H9 (cell line): ENCODE measurements around the gene GAN. TPM values are rescaled to one million over a fixed set of nuclear protein-coding genes. Genes with fewer than 3 reads are reported as not detected.

Experiments used
- DNase-seq: peaks from one replicate; pipeline ENCODE4 v3.0.0-alpha.2; 2017
- H2AFZ ChIP-seq: one replicate; pipeline ENCODE4 v1.6.1; 2013; ENCODE audit warnings: mild to moderate bottlenecking, low read length, control low read depth, moderate library complexity
- H2AK5ac ChIP-seq: 2 replicates; pipeline ENCODE4 v1.6.1; 2013; ENCODE audit warnings: low read length, control low read depth, mixed read lengths; ENCODE audit not compliant: insufficient read length
- H2BK120ac ChIP-seq: one replicate; pipeline ENCODE4 v1.6.1; 2013; ENCODE audit warnings: low read depth, mild to moderate bottlenecking, low read length, control low read depth, inconsistent platforms; ENCODE audit not compliant: poor library complexity, severe bottlenecking
- H2BK12ac ChIP-seq: 2 replicates; pipeline ENCODE4 v1.6.1; 2013; ENCODE audit warnings: low read length, control low read depth, mixed read lengths, low read depth; ENCODE audit not compliant: insufficient read length
- H2BK15ac ChIP-seq: 2 replicates; pipeline ENCODE4 v1.6.1; 2013; ENCODE audit warnings: low read depth, low read length, control low read depth
- H2BK20ac ChIP-seq: one replicate; pipeline ENCODE4 v1.6.1; 2013; ENCODE audit warnings: low read depth, mild to moderate bottlenecking, low read length, control low read depth, inconsistent platforms; ENCODE audit not compliant: poor library complexity, severe bottlenecking
- H2BK5ac ChIP-seq: 2 replicates; pipeline ENCODE4 v1.6.1; 2013; ENCODE audit warnings: low read length, control low read depth, mixed read lengths; ENCODE audit not compliant: insufficient read length
- H3K14ac ChIP-seq: 2 replicates; pipeline ENCODE4 v1.6.1; 2013; ENCODE audit warnings: low read length, control low read depth; ENCODE audit not compliant: insufficient read depth
- H3K18ac ChIP-seq: 2 replicates; pipeline ENCODE4 v1.6.1; 2013; ENCODE audit warnings: low read depth, mild to moderate bottlenecking, mixed read lengths, low read length, control low read depth; ENCODE audit not compliant: insufficient read length
- H3K23ac ChIP-seq: 2 replicates; pipeline ENCODE4 v1.6.1; 2013; ENCODE audit warnings: low read length, control low read depth, mixed read lengths, low read depth; ENCODE audit not compliant: insufficient read length
- H3K23me2 ChIP-seq: 2 replicates; pipeline ENCODE4 v1.6.1; 2013; ENCODE audit warnings: low read depth, mild to moderate bottlenecking, mixed read lengths, low read length, control low read depth; ENCODE audit not compliant: insufficient read length, poor library complexity, severe bottlenecking
- H3K27ac ChIP-seq: 2 replicates; pipeline ENCODE4 v1.5.1; 2013; ENCODE audit warnings: low read length, control low read depth, mixed read lengths, low read depth; ENCODE audit not compliant: insufficient read length
- H3K27me3 ChIP-seq: 2 replicates; pipeline ENCODE4 v1.6.1; 2013; ENCODE audit warnings: low read length, control low read depth, inconsistent platforms; ENCODE audit not compliant: insufficient read depth
- H3K4ac ChIP-seq: 2 replicates; pipeline ENCODE4 v1.6.1; 2013; ENCODE audit warnings: low read depth, mild to moderate bottlenecking, control low read depth, inconsistent platforms, low read length, moderate library complexity
- H3K4me1 ChIP-seq: 2 replicates; pipeline ENCODE4 v1.6.1; 2013; ENCODE audit warnings: low read length, control low read depth, inconsistent platforms; ENCODE audit not compliant: insufficient read depth
- H3K4me2 ChIP-seq: 2 replicates; pipeline ENCODE4 v1.6.1; 2013; ENCODE audit warnings: low read length, control low read depth, mixed read lengths; ENCODE audit not compliant: insufficient read length, insufficient read depth
- H3K56ac ChIP-seq: 2 replicates; pipeline ENCODE4 v1.6.1; 2013; ENCODE audit warnings: low read depth, mild to moderate bottlenecking, mixed read lengths, low read length, control low read depth; ENCODE audit not compliant: insufficient read length
- H3K79me1 ChIP-seq: 2 replicates; pipeline ENCODE4 v1.6.1; 2013; ENCODE audit warnings: low read depth, mild to moderate bottlenecking, moderate library complexity, low read length, control low read depth, inconsistent platforms; ENCODE audit not compliant: insufficient read depth, poor library complexity, severe bottlenecking
- H3K79me2 ChIP-seq: 2 replicates; pipeline ENCODE4 v1.6.1; 2013; ENCODE audit warnings: low read length, control low read depth, inconsistent platforms; ENCODE audit not compliant: insufficient read depth
- H3K9ac ChIP-seq: 2 replicates; pipeline ENCODE4 v1.6.1; 2013; ENCODE audit warnings: low read length, control low read depth, mixed read lengths; ENCODE audit not compliant: insufficient read length; ENCODE audit errors: extremely low read depth
- H3K9me3 ChIP-seq: one replicate; pipeline ENCODE4 v1.6.1; 2013; ENCODE audit warnings: low read depth, low read length, inconsistent platforms; ENCODE audit not compliant: control insufficient read depth
- H3T11ph ChIP-seq: one replicate; pipeline ENCODE4 v1.6.1; 2013; ENCODE audit warnings: mild to moderate bottlenecking, low read length, control low read depth, inconsistent platforms
- H4K20me1 ChIP-seq: one replicate; pipeline ENCODE4 v1.6.1; 2013; ENCODE audit not compliant: control insufficient read depth, insufficient read length, insufficient read depth
- H4K5ac ChIP-seq: 2 replicates; pipeline ENCODE4 v1.6.1; 2013; ENCODE audit warnings: low read depth, mild to moderate bottlenecking, mixed read lengths, low read length, control low read depth; ENCODE audit not compliant: insufficient read length
- H4K8ac ChIP-seq: replicated peaks from 2 replicates; pipeline ENCODE4 v1.6.1; 2013; ENCODE audit warnings: low read length, control low read depth, mixed read lengths, low read depth; ENCODE audit not compliant: insufficient read length
- H4K91ac ChIP-seq: 2 replicates; pipeline ENCODE4 v1.6.1; 2013; ENCODE audit warnings: low read depth, mild to moderate bottlenecking, moderate library complexity, mixed read lengths, low read length, control low read depth; ENCODE audit not compliant: insufficient read length
- H3K27ac Mint-ChIP-seq, 3 experiments: 2 replicates in 2 of 3; 3 replicates in 1 of 3; pipeline ENCODE4 v1.8.0; 2020 to 2021; ENCODE audit warnings: mixed read lengths in 3 of 3, mild to moderate bottlenecking in 1 of 3, moderate library complexity in 1 of 3
- H3K27me3 Mint-ChIP-seq: 2 replicates; pipeline ENCODE4 v1.8.0; 2021; ENCODE audit warnings: low read depth, mild to moderate bottlenecking, moderate library complexity, mixed read lengths
- H3K36me3 Mint-ChIP-seq, 3 experiments: 2 replicates in 2 of 3; 3 replicates in 1 of 3; pipeline ENCODE4 v1.8.0; 2020 to 2021; ENCODE audit warnings: low read depth in 3 of 3, mixed read lengths in 3 of 3; ENCODE audit not compliant: insufficient read depth in 1 of 3
- H3K4me1 Mint-ChIP-seq, 2 experiments: 2 replicates each; pipeline ENCODE4 v1.8.0; 2020; ENCODE audit warnings: mixed read lengths in 2 of 2
- H3K4me3 Mint-ChIP-seq, 2 experiments: 2 replicates in 1 of 2; 3 replicates in 1 of 2; pipeline ENCODE4 v1.8.0; 2020 to 2021; ENCODE audit warnings: mild to moderate bottlenecking in 2 of 2, mixed read lengths in 2 of 2, moderate library complexity in 1 of 2
- H3K9me3 Mint-ChIP-seq, 2 experiments: 2 replicates in 1 of 2; 3 replicates in 1 of 2; pipeline ENCODE4 v1.8.0; 2020; ENCODE audit warnings: mild to moderate bottlenecking in 2 of 2, mixed read lengths in 2 of 2, moderate library complexity in 1 of 2
- CTCF ChIP-seq: fragments of 200-600 bp; sonication (generic); conservative IDR thresholded peaks from 3 replicates; pipeline ENCODE4 v1.8.0; 2021; ENCODE audit warnings: antibody characterized with exemption, mild to moderate bottlenecking
- WGBS: extraction: QIAGEN DNeasy Blood & Tissue Kit; methylation state at CpG from one replicate; pipeline ENCODE4 v1.1.7; 2013; ENCODE audit warnings: missing lambda C conversion rate, low lambda C conversion rate, mixed read lengths; ENCODE audit not compliant: insufficient read length; ENCODE audit errors: extremely low coverage; 5-methylcytosine and 5-hydroxymethylcytosine counted together
- total RNA-seq: library from RNA; stranded (reverse); gene quantifications from 2 replicates; pipeline ENCODE4 v1.2.1, GENCODE V29; 2021

The GAN gene
- total RNA-seq, 1 experiment from 2014 or later = 20.9 TPM

GRCh38 chr16:81275795-81276194, 39.0 kb upstream of the GAN start:
- Mint-ChIP-seq H3K4me3 (no peak overlapping the region), H3K4me1 (no peaks in the 10 kb centered on the region), H3K27ac (no peak overlapping the region), H3K27me3 (no peaks in the 10 kb centered on the region), H3K9me3 (no peaks in the 10 kb centered on the region), H3K36me3 (no peaks in the 10 kb centered on the region)
- H3K9ac ChIP-seq = no peak overlapping the region
- no peaks in the 10 kb centered on the region for H3K79me1 ChIP-seq
- no peak overlapping the region for H3T11ph ChIP-seq
- H2BK15ac ChIP-seq = no peak overlapping the region
- H3K14ac ChIP-seq = no peak overlapping the region
- H2AK5ac ChIP-seq = no peak overlapping the region
- H2BK20ac ChIP-seq = no peak overlapping the region
- no peaks in the 10 kb centered on the region for H3K23me2 ChIP-seq
- no peak overlapping the region for H2BK5ac ChIP-seq
- H2AFZ ChIP-seq = no peak overlapping the region
- no peak overlapping the region for H3K18ac ChIP-seq
- no peaks in the 10 kb centered on the region for H4K20me1 ChIP-seq
- H2BK12ac ChIP-seq = no peak overlapping the region
- H3K56ac ChIP-seq = no peak overlapping the region
- no peaks in the 10 kb centered on the region for H3K79me2 ChIP-seq
- DNase-seq = no peak
- no CpG with 5 or more reads among the region's 9 CpGs for WGBS
- H3K4me2 ChIP-seq = no peak overlapping the region
- no peak overlapping the region for H4K91ac ChIP-seq
- no peak overlapping the region for H2BK120ac ChIP-seq
- TF ChIP-seq CTCF = no peak
- no peak overlapping the region for H3K23ac ChIP-seq
- no peak overlapping the region for H3K27ac ChIP-seq
- H3K4me1 ChIP-seq = no peaks in the 10 kb centered on the region
- H4K5ac ChIP-seq = no peak overlapping the region
- no peak overlapping the region for H3K4ac ChIP-seq
- H3K27me3 ChIP-seq = no peaks in the 10 kb centered on the region
- H3K9me3 ChIP-seq = no peaks in the 10 kb centered on the region
- H4K8ac ChIP-seq = no peak overlapping the region
